CD4-positive, alpha-beta T cell treated with Interleukin-17A for 1 hour (primary cell): ENCODE results near the gene ALX3.
"Not testable (repeated sequence)": the region's sequence is repeated elsewhere in the genome, so short reads cannot be mapped to it uniquely, and the experiment has no call there.

Experiments
- DNase-seq: peaks from one replicate; pipeline ENCODE4 v3.0.0-alpha.2; 2020

ALX3 gene

DNA sequence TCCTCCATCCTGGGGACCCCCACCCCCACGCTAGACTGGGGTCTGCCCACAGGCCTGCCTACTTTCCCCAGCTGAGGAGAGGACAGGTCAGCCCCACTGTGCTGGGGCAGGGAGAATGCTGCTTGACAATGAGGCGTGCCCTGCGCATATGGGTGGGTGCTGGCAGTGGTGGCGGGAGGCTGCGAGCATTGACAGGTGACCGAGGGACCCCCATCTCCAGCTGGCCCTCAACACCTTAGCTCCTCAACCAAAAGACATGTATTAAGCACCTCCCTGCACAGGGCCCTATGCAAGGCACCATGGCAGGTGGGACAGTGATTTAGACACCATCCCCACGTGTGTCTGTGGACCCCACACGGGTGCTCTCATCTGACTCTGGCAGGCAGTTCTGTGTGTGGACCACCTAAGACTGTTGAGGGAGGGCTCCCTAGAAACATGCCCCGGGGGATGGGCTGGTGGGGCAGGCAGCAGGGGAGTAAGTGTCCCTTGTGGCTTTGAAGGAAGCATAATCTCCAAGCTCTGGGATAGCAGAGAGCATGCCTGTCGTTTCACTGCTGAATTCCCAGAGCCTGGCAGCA lies 18.4 kb upstream of the ALX3 start:
- DNase-seq = no peak

- peak; percentile 55 for DNase-seq
Observed at GRCh38 chr1:110087812-110088738, 17.6 kb upstream of the ALX3 start.

- no peak for DNase-seq
Observed at GRCh38 chr1:110086961-110087360, 16.5 kb upstream of the ALX3 start.

DNA sequence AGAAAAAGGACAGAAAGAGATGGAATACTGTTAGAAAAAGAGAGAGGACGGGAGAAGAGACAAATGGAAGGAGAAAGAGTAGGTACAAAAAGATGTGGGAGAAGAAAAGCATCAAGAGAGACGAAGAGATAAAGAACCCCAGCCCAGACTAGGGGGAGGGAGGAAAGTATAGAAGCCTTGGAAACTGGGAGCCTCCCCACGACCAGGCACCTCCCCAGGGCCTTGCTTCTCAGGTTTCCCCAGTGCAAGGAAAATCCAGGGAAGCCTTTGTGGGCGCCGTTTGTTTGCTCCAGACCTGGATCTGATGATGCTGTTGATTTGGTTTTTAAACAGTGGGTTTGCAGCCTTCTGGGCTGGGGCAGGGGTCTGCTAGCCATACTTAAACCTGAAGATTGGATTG lies 15.2 kb upstream of the ALX3 start:
- DNase-seq = no peak

DNA sequence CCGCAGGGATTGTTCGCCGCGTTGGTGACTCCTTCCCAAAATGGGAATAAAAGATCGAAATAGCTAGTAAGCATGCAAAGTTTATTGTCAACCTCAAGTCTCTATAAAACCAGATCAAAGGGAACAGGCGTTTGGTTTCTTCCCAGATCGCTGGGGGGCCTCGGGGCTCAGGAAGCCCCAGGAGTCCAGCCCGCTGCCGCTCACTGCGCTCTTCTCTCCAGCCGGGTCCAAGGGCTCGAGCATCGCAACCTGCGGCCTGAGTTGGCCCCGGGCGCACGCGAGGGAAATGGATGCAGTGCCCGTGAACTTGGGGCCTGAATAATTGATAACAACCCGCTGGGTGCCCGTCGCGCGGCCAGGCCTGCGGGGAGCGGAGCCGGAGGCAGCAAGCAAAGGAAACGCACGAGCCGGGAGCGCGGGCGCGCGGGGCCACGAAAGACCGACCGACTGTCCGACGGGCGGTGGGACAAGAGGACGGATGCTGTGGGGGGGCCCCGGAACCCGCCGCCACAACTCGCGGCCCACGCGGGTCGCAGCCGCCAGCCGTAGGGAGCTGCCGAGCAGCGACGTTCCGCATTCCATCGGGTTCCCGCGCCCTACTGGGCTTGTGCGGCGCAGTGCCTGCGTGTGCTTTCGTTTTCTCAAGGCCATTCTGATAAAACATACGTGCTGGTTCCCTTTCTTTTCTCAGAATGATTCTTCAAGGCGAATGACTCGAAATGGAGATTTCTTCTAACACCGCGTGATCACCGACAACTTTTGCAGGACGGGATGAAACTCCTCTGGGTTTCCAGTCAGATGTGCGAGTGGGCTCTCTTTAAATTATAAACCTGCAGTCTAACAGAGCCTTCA lies 14.0 kb upstream of the ALX3 start:
- DNase-seq = no peak

DNA sequence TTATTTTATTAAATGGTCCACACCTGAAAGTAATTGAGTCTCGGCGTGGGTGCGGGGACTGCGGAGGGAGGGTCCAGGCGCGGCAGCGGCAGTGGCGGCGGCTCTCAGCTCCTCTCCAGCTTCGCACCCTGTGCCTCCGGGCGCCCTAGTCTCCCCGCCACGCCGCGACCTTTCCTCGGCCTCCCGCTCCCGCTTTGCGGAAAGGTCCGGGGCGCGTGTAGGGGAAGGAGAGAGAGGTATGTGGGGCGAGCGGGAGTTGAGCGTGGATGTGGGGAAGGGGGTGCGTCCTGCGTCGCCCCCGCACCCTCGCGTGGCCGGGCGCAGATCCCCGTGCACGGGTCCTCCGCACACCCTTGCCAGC lies 13.4 kb upstream of the ALX3 start:
- no peak for DNase-seq

- no peak for DNase-seq
Observed at GRCh38 chr1:110083061-110083865, 12.8 kb upstream of the ALX3 start.

GRCh38 chr1:110082477-110082876 lies 12.0 kb upstream of the ALX3 start:
- DNase-seq = no peak

GRCh38 chr1:110081061-110081460 lies 10.6 kb upstream of the ALX3 start:
- no peak for DNase-seq

DNA sequence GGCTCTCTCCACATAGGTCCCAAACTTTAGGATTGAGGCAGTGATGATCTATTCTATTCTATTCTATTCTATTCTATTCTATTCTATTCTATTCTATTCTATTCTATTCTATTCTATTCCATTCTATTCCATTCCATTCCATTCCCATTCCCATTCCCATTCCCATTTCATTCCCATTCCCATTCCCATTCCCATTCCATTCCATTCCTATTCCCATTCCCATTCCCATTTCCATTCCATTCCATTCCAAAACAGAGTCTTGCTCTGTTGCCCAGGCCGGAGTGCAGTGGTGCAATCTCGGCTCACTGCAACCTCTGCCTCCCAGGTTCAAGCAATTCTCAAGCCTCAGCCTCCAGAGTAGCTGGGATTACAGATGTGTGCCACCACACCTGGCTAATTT lies 9.5 kb upstream of the ALX3 start:
- DNase-seq = not testable (repeated sequence)

GRCh38 chr1:110076789-110077500 lies 6.5 kb upstream of the ALX3 start:
- DNase-seq = no peak

DNA sequence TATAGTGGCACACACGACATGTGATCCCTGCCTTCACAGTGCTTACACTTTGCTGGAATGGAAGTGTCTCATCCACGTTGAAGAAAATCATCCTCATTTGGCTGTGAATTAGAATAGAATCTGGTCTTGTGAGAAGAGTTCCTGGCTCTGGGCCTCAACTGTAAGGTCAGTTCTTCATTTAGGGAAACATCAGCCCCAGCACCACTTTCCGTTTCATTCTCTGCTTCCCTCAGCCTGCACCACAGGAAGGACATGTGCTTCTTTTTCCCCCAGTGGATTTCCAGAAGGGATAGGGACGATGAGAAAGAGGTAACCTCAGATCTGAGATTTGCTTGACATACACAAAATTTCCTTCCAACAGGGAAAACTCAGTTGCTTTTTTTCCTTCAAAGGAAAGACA lies 3.7 kb upstream of the ALX3 start:
- no peak for DNase-seq

- no peak for DNase-seq
Observed at GRCh38 chr1:110070282-110070669, 196 bp downstream of the ALX3 start.

DNA sequence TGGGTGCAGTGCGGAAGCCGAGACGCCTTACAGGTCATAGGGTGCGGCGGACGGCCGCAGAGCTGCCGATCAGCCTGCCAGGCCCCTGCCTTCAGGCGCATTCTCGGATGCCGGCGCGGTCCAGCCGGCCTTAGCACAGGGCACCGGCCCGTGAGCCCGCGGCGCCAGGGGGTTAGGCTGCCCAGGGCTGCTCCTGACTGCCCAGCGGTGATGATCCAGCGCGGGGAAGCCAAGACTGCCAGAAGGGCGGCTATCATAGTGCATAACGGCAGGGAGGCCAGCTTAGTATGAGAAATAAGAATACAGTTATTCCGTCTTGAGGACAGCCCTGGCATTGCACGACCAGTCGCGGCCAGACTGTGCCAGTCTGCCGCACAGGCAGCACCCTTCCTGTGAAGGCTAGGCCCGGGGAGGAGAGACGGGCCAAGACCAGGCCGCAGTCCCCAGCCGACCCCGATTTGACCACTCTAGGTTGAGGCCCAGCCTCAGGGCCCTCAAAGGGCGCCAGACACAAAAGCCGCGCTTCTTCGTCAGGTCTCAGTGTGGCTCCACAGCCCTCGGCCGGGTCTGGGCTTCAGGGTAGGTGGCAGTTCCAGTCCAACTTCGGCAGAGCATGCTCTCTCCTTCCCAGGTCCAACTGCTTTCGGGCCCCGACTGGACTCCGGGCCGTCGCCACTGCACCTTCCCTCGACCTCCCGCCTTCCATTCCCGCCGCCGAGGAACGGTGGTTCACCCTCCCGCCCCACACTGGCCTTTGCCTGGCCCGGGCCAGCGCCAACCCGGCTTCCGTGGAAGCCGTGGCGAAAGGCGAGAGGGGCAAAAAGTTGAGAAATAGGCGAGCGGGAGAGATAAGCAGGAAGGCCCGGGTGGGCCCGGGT lies 829 bp downstream of the ALX3 start:
- DNase-seq = no peak

- DNase-seq = no peak
Observed at GRCh38 chr1:110068646-110069403, 1.6 kb downstream of the ALX3 start.

- no peak for DNase-seq
Observed at GRCh38 chr1:110067893-110068645, 2.4 kb downstream of the ALX3 start.

GRCh38 chr1:110067479-110067892 lies 3.0 kb downstream of the ALX3 start:
- DNase-seq = no peak

GRCh38 chr1:110065841-110066240 lies 4.6 kb downstream of the ALX3 start:
- no peak for DNase-seq

DNA sequence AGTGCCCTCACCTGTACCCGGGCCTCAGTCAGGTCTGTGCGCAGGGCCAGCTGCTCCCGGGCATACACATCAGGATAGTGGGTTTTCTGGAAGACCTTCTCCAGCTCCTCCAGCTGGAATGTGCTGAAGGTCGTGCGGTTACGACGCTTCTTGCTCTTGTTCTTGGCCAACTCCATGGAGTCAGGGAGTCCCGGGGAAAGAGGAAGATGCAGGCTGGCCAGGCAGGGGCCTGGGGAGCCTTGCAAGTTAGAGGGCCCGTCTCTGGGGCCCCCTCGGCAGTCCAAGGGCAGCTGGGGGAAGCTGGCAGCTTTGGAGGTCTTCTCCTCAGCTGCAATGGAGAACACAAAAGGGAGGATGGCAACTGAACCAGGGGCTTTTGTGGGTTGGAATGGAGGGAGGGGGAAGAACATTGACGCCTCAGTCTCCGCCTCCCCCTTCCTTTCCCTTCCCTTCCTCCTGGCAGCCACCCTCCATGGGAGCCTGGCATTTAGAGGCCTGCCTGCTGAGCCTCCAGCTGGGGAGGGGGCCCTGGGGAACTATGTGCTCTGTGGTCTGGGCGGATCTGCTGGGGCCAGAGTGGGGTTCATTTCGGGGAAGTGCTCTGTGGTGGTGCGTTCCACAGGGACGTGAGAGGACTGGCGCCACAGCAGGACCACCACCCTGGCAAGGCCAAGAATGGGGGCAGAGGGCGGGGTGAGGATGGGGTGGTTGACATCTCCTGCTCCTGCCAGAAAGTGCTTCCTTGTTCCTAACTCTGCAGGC lies 5.7 kb downstream of the ALX3 start:
- no peak for DNase-seq
